ENCODE measurements around the gene CSMD2.

The CSMD2 gene

DNA sequence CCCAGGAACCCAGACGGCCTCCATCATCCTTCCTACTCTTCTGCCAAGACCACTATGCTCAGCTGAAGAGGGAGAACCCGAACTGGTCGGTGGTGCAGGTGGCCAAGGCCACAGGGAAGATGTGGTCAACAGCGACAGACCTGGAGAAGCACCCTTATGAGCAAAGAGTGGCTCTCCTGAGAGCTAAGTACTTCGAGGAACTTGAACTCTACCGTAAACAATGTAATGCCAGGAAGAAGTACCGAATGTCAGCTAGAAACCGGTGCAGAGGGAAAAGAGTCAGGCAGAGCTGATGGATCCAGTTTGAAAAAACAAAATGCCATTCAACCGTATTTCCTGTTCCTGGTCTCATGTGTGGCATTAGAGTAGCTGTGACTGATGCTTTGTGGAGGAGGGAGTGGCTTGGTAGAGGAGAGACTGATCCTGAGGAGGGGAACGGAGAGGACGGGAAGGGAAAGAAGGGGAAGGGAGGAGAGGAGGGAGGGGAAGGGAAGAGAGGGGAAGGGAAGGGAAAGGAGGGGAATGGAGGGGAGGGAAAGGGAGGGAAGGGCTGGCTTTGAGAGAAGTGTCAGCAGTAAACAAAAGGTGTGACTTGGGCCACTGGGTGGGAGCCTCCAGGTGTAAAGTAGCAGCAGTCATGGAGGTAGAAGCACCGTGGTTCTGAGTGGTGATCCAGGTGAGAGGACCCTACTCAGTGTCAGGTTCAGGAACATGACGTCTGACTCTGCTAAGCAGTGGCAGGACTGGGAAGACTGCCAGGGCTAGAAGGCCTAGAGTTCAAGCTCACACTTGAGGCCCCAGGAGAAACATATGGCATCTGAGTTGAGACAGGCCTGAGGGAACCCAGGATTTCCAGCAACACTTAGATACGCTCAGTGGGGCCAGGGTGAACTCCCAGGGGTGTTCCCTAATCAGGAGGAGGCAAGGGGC, 300.3 kb downstream of the CSMD2 start:
- DNase-seq (ENCODE audit: low spot score) (no peak), FAIRE-seq (no peak)

DNA sequence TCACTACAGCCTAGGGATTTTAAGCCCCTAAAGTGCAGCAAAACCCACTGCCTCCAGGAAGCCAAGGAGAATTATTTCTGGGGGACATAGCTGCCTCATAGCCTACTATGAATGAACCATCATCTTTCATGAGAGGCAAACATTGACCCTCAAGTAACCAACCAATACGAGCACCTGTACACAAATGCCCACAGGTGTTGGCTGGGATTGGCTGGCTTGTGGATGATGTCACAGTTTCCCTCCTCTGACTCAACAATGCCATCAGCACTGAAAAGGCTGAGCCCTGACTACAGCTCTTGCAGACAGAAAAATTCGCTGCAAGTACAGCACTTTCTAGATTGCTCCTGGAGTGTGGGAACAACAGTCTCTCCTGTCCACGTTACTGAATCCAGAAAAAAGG, 301.3 kb downstream of the CSMD2 start, which contains the start of gene HMGB4:
Gene HMGB4 (plus strand): TSS at position 301 of the 400 bp plus-strand sequence. CDS start 113 bp downstream, outside the sequence.
- FAIRE-seq (no peak), DNase-seq (ENCODE audit: low spot score) (no peak)

DNA sequence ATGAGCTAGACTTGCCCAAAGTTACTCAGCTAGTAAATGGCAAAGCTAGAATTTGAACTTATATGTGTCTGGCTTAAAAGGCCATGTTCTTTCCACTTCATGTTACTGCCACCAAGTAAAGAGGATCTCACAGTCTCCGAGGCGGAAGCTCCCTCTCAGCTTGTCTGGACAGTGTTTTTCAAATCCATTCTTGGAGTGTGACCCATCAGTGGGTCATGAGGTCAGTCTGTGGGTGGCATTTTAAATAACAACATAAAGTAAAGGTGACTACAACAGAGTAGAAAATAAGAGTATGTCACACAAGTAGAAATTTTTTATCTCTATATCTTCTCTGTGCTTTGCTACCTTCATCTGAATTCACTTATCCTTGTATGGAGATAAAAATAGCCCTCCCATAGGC, 304.4 kb downstream of the CSMD2 start:
- FAIRE-seq (no peak), DNase-seq (ENCODE audit: low spot score) (no peak)

DNA sequence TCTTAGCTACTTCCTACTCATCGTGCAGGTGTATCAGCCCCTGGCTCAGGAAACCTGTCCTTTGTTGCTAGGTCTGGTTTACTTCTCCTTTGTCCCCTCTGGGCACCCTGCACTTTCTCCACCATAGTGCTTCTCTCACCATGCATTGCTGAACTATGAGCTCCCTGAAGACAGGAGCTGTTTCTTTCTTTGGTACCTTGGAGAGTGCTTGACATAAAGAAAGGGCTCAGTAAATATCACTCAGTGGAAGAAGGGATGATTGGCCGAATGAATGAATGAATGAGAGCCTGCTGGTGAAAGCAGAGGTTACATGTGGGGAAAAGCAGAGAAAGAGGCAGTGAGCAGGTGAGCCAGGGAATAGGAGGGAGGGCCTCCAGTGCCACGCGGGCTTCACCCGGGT, 310.9 kb downstream of the CSMD2 start:
- FAIRE-seq (no peak), DNase-seq (ENCODE audit: low spot score) (no peak)

DNA sequence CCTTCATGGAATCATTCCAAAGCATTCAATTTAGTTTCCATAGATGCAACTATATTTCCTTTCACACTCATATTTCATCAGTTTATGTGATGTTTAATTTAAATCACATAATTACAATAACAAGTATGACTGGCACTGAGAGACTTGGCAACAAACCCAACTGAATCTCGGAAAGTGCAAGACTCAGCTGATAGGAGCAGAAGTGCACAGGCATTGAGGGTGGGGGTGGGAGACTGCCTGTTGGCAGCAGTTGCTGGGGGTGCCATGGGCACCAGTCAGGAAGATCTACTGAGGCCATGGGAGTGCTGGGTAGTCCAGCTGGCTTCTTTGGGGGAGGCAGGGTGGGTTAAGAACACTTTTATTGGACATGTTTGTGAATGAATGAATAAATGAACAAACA, 311.6 kb downstream of the CSMD2 start:
- FAIRE-seq, result no peak
- DNase-seq (ENCODE audit: low spot score), result no peak

DNA sequence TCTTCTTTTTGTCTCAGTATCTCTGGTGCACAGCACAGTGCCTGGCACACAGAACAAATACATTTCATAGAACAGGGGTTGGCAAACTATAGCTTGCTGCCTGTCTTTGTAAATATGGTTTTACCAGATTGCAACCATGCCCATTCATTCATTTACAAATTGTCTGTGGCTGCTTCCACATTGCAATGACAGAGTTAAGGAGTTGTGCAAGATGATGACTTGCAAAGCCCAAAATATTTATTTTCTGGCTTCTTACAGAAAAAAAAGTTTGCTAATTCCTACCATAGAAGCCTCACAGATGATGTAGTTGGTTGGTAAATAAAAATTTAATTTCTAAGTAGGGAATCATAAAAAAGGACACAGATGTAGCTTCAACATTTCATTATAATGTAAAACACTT, 312.3 kb downstream of the CSMD2 start:
- no peak for DNase-seq (ENCODE audit: low spot score)
- FAIRE-seq, result no peak

DNA sequence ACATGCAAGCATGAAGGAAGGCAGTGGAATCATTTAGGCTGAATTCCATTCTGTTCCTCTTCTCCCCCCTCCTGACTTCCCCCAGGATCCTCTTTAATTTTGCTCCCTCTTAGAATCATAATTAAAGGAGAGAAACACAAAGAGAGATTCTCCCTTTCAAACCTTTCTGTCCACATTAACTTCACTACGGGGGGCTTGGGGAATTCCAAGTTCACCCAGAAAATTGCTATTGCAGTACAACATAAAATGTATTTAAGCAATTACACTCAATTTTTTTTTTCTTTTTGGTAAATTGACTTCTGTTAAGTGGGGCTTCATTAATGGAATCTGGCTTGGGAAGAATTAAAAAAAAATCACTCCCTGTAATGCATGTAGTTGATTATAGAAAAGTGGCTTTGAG, 314.5 kb downstream of the CSMD2 start:
- DNase-seq (ENCODE audit: low spot score) (no peak), FAIRE-seq (no peak)

DNA sequence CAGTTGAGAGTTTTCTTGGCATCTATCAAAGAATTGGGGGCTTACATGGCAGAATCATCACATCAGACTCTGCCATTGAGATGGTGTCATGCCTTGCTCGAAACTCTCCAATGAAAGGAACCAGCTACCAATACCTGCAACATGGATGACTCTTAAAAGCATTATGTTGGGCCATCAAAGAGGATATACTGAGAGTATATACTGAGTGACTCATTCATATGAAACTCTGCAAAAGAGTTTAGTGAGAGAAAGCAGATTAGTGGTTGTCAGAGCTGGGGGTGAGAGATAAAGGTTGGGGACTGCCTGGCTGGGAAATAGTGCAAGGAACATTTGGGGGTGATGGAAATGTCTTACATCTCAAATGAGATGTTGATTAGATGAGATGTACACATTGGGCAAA, 315.8 kb downstream of the CSMD2 start:
- FAIRE-seq, result no peak
- DNase-seq (ENCODE audit: low spot score), result no peak

DNA sequence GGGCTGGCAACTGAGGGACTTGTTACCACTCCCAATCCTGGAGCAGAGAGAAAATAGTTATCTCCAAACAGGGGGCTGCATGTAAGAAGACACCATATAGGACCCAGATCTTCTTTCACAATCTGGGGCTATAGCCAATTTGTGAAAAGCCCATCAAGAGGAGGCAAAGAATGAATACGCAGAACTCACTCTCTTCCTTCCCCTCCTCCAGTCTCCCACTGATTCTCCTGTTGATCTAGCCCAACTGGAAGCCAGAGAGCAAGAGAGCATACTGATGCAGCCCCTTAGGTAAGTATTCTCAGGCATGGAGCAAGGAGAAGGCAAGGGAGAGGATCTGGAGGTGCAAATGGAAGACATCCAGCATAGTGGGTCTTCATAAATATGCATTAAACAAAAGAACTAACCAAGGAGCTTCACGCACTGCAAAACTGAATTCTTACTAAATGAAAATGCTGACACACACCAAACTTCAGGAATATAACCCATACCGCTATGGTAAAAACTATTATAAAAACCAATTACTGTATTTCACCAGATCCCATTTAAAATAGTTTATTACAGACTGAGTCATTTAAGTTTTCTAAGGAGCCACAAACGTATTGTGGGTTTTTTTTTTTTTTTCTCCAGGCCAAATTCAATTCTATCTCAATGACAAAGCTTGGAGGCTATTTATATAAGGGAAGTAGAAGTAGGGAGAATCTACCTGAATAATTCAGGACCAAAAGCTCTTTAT, 316.7 kb downstream of the CSMD2 start:
- no peak for DNase-seq (ENCODE audit: low spot score)
- FAIRE-seq, result no peak

DNA sequence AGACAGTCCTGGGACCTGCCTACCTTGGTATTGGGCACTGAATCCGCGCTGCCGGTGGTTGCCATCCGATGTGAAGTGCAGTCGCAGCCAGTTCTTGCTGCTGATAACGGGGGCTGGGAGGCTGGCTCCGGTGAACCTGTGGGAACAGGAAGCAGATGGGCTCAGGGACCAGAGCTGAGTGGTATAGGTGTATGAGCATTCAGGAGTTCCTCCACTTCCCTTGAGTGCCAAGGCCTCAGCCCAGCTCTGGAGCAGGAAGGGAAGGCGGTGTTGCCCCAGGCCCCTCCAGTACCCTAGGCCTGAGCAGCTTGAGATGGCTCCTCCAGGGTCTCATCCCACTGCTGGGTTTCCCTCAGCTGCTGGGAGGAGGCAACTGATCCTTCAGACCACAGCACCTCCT, 318.2 kb downstream of the CSMD2 start:
- DNase-seq (ENCODE audit: low spot score), result no peak
- no peak for FAIRE-seq

DNA sequence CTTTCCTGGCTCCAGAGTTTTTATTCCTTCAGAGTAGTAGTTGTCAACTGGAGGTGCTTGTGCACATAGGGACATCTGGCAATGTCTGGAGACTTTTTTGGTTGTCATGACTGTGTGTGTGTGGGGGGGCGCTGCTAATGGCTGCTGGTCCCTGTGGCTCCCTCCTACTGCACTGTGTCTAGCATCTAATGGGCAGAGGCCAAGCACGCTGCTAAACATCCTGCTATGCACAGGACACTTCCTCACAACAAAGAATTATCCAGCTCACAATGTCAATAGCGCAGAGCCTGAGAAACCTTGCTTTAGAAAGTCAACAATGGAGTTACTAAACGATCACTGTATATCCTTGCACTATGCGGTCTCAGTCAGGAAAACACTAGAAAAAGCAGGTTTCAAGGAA, 320.9 kb downstream of the CSMD2 start:
- DNase-seq (ENCODE audit: low spot score), result no peak
- FAIRE-seq, result no peak

DNA sequence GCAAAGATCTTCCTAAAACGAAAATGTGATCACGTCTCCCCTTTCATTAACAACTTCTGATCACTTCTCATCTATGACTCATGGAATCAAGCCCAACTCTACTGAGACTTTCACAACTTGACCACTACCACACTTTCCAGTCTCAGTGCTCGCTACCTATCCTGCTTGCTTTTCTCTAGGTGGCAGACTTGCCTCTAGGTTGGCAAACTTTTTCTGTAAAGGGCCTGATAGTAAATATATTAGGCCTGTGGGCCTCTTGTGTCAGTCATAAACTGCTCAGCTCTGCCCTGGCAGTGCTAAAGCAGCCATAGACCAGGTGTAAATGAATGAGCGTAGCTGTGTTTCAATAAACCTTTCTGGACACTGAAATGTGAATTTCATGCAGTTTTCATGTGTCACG, 322.7 kb downstream of the CSMD2 start:
- DNase-seq (ENCODE audit: low spot score) (no peak), FAIRE-seq (no peak)

DNA sequence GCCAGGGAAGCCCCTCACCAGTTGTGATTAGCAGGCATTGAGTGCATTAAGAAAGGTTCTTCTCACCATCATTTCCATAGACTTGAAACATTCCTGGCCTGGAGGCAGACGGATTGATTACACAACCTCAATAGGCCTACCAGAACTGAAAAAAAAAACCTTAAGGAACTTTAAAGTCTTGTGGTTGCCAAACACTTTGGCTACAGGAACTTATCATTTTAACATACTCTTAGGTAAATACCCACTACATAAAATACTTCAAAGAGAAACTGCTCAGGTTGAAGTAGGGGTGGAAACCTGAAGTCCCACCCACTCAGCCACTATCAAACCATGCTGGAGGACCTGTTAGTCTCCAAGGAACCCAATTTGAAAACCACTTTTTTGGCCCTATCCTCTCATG, 323.5 kb downstream of the CSMD2 start:
- DNase-seq (ENCODE audit: low spot score) (no peak), FAIRE-seq (no peak)

DNA sequence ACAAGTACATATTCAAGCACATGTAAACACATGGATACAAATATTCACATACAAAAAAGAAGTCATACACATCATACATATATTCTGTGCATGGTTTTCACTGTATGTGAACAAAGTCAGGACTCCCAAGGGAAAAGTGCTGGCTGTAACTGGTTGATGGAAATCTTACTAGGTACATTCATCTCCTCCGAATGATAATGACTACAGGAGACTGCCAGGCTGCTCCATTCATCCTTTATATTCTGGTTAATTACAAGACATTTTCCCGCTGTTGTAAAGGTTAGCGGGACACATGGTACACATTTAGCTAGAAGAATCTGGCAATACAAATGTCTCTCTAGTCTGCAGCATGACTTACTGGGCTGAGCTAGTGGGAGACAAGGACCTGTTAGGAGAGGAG, 327.4 kb downstream of the CSMD2 start:
- FAIRE-seq (no peak), DNase-seq (ENCODE audit: low spot score) (no peak)

DNA sequence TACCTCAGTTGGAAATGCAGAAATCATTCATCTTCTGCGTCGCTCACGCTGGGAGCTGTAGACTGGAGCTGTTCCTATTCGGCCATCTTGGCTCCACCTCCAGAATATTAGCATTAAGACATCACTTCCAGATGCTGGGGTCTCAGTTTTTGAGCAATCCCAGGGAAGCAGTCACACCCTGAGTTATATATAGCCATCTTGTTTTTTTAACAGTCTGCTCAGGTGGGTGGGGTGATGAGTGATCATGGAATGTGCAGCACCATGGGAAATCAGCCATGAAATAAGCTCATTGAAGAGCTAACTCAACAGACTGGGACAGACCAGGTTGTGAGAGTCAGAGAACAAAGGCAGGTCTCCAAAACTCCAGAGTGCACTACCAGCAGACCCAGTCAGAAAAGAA, 328.1 kb downstream of the CSMD2 start:
- DNase-seq (ENCODE audit: low spot score) (no peak), FAIRE-seq (no peak)

DNA sequence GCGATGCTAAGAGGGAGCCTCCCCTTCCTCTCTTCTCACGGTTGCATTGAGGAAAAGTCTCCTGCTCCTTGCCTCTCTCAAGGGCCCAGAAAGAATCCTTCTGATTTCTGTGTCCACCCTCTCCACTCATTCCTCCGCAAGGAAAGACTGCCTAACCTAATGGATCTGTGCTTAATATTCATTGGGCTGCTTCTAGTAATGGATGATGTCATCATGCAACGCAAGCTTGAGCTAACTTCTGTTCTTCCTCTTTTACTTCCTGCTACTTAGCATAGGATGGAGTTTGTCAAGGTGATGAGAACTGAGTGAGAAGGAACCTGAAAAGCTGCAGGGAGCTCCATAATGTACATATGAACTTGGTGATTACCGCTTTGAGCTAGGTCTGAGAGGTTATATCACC, 336.4 kb downstream of the CSMD2 start:
- DNase-seq (ENCODE audit: low spot score), result no peak
- FAIRE-seq, result no peak

DNA sequence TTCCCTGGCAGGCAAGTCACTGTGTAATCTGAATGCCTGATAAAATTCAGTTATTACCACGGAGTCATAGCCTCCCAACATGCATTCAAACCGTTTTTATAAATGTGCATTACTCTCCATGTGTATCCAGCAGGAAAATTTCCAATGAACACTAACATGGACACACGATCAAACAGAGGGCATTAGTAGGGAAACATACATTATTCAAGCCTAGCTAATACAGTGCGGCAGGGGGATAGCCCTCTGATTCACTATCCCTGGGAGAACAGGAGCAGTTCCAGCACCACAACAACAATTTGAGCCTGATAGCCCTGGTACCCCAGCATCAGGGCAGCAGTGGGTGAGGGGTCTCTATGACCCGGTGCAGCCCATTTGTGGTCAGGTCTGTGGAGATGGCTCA, 337.0 kb downstream of the CSMD2 start:
- no peak for FAIRE-seq
- DNase-seq (ENCODE audit: low spot score), result no peak

DNA sequence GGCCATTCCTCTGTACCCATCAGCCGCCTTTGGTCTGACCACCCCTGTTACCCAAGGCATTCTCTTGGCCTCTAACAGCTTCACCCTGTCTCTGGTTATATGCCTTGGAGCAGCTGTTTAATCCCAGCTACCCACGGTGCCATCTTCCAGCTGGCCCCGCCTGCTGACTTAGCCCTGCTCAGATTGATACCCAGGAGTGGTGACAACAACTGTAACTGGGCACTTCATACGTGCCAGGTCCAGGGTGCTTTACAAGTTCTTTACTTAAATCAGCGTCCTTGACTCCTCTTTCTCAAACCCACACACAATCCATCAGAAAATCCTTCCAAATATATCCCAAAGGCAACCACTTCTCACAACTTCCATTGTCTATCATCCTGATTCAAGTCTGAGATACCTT, 338.3 kb downstream of the CSMD2 start:
- no peak for FAIRE-seq

DNA sequence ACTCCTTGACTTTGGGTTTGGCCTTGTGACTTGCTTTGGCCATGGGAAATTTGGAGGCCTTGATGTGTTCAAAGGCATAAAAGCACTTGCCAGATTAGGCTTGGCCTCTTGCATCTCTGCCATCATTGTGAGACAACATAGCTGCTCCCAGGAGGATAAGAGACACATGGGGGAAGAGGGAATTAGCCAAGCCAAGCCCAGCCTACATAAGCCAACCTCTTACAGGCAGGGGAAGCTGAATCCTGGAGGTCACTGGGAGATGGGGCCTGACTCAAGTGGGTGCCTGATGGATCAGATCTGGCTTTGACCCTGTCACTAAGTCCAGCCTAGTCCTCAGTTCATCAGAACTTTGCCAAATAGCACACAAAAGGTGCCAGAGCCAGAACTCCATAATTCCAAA, 338.7 kb downstream of the CSMD2 start:
- DNase-seq (ENCODE audit: low spot score) (no peak), FAIRE-seq (no peak)

More for the DNA sequence above, 338.3 kb downstream of the CSMD2 start:
- no peak for DNase-seq (ENCODE audit: low spot score)

DNA sequence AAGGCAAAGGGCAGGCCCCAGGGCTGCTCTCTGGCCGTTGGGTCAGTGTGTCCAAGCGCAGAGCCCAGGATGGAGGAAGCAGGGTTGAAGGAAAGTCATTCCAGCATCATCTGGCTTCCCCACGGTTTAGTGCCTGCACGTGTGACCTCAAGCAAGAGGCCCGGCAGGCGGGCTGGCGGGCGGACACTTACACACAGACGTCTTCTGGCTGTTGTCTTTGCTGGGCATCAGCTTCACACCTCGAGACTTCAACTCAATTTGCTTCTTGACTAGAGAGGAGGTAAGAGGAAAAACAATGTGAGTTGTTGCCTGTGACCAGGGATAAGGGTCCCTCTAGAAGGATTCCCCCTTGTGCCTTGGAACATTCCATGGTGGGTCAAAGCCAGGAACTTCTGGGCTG, 339.5 kb downstream of the CSMD2 start:
- no peak for FAIRE-seq

DNA sequence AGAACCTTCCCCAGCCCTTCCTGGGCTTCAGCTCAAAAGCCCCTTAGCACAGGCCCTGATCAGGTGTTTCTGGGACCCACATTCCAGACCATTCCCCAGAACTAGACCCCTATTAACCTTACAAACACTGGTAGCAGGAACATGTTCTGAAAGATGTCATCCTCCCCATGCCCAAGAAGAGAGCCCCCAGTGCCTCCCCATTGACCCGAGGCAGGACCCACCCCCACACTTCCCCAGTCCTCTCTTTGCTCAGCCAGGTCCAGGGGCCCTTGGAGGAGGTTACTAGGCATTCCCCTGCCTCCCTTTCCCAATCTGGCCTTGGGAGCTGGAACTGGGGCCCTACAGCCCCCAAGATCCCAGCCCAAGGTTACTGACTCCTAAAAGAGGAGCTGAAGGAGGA, 340.1 kb downstream of the CSMD2 start:
- no peak for DNase-seq (ENCODE audit: low spot score)
- FAIRE-seq, result no peak

More for the DNA sequence above, 339.5 kb downstream of the CSMD2 start:
- DNase-seq (ENCODE audit: low spot score), result no peak

DNA sequence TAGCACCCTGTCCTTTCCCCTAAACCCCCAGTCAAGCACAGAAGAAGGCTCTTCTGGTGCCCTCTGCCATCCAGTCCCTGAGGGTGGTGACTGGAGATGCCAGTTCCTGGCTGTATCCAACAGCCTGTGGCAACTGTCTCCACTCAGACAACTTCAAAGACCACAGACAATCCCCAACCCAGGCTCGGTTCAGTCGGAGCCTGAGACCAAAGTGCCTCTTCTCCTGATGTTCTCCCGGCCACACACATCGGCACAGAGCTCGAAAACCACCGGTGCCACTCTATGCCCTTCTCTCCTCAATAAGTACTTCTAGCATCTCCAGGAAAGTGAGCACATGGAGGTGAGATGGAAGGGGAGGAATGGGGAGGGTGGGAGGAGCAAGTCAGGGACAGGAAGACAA, 340.7 kb downstream of the CSMD2 start:
- FAIRE-seq, result no peak
- DNase-seq (ENCODE audit: low spot score), result no peak

DNA sequence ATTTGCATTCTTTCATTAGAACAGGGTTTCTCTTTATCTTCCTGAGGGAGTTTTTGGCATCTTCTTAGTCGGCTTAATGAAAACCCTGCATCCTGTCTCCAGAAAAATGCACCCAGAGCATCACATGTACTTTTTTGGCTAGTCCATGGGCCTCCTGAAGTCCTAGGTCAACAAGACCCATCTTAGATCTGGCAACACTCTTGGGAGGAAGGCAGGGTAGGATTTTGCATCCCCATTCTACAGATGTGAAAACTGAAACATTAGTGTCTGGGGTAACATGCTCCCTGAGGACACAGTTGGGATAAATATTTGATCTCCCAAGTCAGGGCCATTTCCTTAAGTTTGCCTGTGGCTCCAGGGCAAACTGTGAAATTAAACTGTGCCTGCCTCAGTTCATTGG, 341.2 kb downstream of the CSMD2 start:
- FAIRE-seq, result no peak
- DNase-seq (ENCODE audit: low spot score), result no peak
